Breast epithelium (tissue), 3 donors: ENCODE results near the gene MTMR1.

Experiments used
- POLR2AphosphoS5 ChIP-seq, 3 donors: sonication (generic); formaldehyde crosslinking; IDR thresholded peaks; one replicate each; pipeline ENCODE4 v1.6.1; 2017; ENCODE audit warnings: antibody characterized with exemption in 3 of 3
- TF ChIP-seq, protein P1 (sequence below), 3 donors: fragments of 450-650 bp; IDR thresholded peaks; one replicate each; pipeline ENCODE4 v1.5.1; 2016 to 2017; ENCODE audit warnings: antibody characterized with exemption in 3 of 3, mild to moderate bottlenecking in 3 of 3, moderate library complexity in 3 of 3

DNA sequence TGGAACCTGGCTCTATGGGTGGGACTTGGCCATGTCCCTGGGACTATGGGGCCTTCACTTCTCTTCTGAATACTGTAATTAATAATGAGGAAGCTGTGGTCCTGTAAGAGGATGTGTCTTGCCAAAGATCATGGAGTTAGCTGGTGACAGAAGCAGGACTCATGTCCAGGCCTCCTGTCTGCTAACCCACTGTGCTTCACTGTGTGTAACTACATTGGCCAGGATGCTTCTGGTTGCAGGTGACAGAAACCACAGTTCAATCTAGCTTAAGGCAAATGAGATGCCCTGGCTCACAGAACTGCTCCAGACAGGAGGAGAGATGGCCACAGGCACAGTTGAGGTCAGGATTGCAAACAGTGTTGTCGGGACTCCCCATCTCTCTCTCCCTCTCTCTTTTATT, 3.1 kb downstream of the MTMR1 start:
- no peak for TF ChIP-seq POLR2AphosphoS5 (IDR thresholded peaks at IDR 0.05)
- TF ChIP-seq, protein P1, sequence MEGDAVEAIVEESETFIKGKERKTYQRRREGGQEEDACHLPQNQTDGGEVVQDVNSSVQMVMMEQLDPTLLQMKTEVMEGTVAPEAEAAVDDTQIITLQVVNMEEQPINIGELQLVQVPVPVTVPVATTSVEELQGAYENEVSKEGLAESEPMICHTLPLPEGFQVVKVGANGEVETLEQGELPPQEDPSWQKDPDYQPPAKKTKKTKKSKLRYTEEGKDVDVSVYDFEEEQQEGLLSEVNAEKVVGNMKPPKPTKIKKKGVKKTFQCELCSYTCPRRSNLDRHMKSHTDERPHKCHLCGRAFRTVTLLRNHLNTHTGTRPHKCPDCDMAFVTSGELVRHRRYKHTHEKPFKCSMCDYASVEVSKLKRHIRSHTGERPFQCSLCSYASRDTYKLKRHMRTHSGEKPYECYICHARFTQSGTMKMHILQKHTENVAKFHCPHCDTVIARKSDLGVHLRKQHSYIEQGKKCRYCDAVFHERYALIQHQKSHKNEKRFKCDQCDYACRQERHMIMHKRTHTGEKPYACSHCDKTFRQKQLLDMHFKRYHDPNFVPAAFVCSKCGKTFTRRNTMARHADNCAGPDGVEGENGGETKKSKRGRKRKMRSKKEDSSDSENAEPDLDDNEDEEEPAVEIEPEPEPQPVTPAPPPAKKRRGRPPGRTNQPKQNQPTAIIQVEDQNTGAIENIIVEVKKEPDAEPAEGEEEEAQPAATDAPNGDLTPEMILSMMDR (IDR thresholded peaks at IDR 0.05), result no peak
